ENCODE measurements around the gene APOBEC3A. TPM values are rescaled to one million over a fixed set of nuclear protein-coding genes. Genes with fewer than 3 reads are reported as not detected.

Gene APOBEC3A
- total and polyA plus RNA-seq, 2 of the 8 experiments (the other 6 are each of a cell fraction or from before 2014, with no cell fraction given): not detected

DNA sequence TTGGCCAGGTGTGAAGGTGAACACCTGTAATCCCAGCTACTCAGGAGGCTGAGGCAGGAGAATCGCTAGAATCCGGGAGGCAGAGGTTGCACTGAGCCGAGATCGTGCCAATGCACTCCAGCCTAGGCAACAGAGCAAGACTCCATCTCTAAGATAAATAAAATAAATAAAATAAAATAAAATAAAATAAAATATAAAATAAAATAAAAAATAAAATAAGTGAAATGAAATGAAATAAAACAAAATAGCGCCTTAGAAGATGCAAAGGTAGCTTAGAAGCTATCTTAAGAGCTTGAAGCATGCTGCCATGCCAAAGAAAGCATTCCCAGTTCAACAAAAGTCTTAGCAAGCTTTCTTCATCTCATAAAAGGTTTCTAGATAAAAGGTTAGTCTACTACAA lies 49.8 kb downstream of the APOBEC3A start (continued):
- TF ChIP-seq, protein P1, sequence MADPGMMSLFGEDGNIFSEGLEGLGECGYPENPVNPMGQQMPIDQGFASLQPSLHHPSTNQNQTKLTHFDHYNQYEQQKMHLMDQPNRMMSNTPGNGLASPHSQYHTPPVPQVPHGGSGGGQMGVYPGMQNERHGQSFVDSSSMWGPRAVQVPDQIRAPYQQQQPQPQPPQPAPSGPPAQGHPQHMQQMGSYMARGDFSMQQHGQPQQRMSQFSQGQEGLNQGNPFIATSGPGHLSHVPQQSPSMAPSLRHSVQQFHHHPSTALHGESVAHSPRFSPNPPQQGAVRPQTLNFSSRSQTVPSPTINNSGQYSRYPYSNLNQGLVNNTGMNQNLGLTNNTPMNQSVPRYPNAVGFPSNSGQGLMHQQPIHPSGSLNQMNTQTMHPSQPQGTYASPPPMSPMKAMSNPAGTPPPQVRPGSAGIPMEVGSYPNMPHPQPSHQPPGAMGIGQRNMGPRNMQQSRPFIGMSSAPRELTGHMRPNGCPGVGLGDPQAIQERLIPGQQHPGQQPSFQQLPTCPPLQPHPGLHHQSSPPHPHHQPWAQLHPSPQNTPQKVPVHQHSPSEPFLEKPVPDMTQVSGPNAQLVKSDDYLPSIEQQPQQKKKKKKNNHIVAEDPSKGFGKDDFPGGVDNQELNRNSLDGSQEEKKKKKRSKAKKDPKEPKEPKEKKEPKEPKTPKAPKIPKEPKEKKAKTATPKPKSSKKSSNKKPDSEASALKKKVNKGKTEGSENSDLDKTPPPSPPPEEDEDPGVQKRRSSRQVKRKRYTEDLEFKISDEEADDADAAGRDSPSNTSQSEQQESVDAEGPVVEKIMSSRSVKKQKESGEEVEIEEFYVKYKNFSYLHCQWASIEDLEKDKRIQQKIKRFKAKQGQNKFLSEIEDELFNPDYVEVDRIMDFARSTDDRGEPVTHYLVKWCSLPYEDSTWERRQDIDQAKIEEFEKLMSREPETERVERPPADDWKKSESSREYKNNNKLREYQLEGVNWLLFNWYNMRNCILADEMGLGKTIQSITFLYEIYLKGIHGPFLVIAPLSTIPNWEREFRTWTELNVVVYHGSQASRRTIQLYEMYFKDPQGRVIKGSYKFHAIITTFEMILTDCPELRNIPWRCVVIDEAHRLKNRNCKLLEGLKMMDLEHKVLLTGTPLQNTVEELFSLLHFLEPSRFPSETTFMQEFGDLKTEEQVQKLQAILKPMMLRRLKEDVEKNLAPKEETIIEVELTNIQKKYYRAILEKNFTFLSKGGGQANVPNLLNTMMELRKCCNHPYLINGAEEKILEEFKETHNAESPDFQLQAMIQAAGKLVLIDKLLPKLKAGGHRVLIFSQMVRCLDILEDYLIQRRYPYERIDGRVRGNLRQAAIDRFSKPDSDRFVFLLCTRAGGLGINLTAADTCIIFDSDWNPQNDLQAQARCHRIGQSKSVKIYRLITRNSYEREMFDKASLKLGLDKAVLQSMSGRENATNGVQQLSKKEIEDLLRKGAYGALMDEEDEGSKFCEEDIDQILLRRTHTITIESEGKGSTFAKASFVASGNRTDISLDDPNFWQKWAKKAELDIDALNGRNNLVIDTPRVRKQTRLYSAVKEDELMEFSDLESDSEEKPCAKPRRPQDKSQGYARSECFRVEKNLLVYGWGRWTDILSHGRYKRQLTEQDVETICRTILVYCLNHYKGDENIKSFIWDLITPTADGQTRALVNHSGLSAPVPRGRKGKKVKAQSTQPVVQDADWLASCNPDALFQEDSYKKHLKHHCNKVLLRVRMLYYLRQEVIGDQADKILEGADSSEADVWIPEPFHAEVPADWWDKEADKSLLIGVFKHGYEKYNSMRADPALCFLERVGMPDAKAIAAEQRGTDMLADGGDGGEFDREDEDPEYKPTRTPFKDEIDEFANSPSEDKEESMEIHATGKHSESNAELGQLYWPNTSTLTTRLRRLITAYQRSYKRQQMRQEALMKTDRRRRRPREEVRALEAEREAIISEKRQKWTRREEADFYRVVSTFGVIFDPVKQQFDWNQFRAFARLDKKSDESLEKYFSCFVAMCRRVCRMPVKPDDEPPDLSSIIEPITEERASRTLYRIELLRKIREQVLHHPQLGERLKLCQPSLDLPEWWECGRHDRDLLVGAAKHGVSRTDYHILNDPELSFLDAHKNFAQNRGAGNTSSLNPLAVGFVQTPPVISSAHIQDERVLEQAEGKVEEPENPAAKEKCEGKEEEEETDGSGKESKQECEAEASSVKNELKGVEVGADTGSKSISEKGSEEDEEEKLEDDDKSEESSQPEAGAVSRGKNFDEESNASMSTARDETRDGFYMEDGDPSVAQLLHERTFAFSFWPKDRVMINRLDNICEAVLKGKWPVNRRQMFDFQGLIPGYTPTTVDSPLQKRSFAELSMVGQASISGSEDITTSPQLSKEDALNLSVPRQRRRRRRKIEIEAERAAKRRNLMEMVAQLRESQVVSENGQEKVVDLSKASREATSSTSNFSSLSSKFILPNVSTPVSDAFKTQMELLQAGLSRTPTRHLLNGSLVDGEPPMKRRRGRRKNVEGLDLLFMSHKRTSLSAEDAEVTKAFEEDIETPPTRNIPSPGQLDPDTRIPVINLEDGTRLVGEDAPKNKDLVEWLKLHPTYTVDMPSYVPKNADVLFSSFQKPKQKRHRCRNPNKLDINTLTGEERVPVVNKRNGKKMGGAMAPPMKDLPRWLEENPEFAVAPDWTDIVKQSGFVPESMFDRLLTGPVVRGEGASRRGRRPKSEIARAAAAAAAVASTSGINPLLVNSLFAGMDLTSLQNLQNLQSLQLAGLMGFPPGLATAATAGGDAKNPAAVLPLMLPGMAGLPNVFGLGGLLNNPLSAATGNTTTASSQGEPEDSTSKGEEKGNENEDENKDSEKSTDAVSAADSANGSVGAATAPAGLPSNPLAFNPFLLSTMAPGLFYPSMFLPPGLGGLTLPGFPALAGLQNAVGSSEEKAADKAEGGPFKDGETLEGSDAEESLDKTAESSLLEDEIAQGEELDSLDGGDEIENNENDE (IDR thresholded peaks at IDR 0.05; ENCODE audit: insufficient replicate concordance, low read length): no peak
- no peak for TF ChIP-seq POLR2A (IDR thresholded peaks at IDR 0.05; ENCODE audit: control extremely low read depth in 1 of 2, low read depth in 2 of 2, low read length in 2 of 2)
- TF ChIP-seq, protein P2, sequence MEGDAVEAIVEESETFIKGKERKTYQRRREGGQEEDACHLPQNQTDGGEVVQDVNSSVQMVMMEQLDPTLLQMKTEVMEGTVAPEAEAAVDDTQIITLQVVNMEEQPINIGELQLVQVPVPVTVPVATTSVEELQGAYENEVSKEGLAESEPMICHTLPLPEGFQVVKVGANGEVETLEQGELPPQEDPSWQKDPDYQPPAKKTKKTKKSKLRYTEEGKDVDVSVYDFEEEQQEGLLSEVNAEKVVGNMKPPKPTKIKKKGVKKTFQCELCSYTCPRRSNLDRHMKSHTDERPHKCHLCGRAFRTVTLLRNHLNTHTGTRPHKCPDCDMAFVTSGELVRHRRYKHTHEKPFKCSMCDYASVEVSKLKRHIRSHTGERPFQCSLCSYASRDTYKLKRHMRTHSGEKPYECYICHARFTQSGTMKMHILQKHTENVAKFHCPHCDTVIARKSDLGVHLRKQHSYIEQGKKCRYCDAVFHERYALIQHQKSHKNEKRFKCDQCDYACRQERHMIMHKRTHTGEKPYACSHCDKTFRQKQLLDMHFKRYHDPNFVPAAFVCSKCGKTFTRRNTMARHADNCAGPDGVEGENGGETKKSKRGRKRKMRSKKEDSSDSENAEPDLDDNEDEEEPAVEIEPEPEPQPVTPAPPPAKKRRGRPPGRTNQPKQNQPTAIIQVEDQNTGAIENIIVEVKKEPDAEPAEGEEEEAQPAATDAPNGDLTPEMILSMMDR (IDR thresholded peaks at IDR 0.05; ENCODE audit: control extremely low read depth in 1 of 3, insufficient read depth in 1 of 3, low read depth in 1 of 3, low read length in 3 of 3): no peak
- no peak for TF ChIP-seq HDAC6 (IDR thresholded peaks at IDR 0.05; ENCODE audit: low read depth, low read length)
- TF ChIP-seq KDM1A (IDR thresholded peaks at IDR 0.05; ENCODE audit: borderline replicate concordance, low read length): no peak
- TF ChIP-seq HDAC2 (IDR thresholded peaks at IDR 0.05; ENCODE audit: borderline replicate concordance in 1 of 2, low read depth in 2 of 2, low read length in 2 of 2): no peak
- no peak for TF ChIP-seq JUN (IDR thresholded peaks at IDR 0.05; ENCODE audit: low read depth, low read length)
- TF ChIP-seq PHF8 (conservative IDR thresholded peaks at IDR 0.05; ENCODE audit: low read depth, low read length): no peak
